Measurements from ENCODE around the gene TSPAN5. TPM values are rescaled to one million over a fixed set of nuclear protein-coding genes. Genes with fewer than 3 reads are reported as not detected.
"Not testable (repeated sequence)": the region's sequence is repeated elsewhere in the genome, so short reads cannot be mapped to it uniquely, and the experiment has no call there.

The TSPAN5 gene
- total and polyA plus RNA-seq, 3 experiments from 2014 or later = 15.9 to 29.7 (median 16.7) TPM

GRCh38 chr4:98482847-98483806 lies 175.3 kb downstream of the TSPAN5 start:
- Mint-ChIP-seq H3K36me3 (peaks cover 3 to 19% (median 6%) of the 10 kb centered on the region in 3 donors), H3K9me3 (no peaks in the 10 kb centered on the region), H3K27me3 (no peaks in the 10 kb centered on the region), H3K4me3 (peak overlapping the region in 2 of 7 donors; percentile 40 to 78), H3K4me1 (peaks cover 34 to 59% (median 57%) of the 10 kb centered on the region in 3 donors), H3K27ac (peak overlapping the region in 6 of 8 donors; percentile 25 to 57 (median 38))
- Histone ChIP-seq H3K4me3 (ENCODE audit: low read length) (no peak overlapping the region), H3K36me3 (ENCODE audit: insufficient read depth, low read length) (peaks cover 4% of the 10 kb centered on the region), H3K9me3 (ENCODE audit: low read length) (no peaks in the 10 kb centered on the region), H3K4me1 (ENCODE audit: insufficient read depth, low read length) (no peaks in the 10 kb centered on the region), H3K27me3 (ENCODE audit: insufficient read depth, low read length, poor library complexity, severe bottlenecking) (no peaks in the 10 kb centered on the region), H3K27ac (ENCODE audit: low read depth, low read length) (no peak overlapping the region)
- no peak for DNase-seq
- CTCF ChIA-PET = interaction anchor here (2.4 kb wide), 1 partner anchor 12 kb away, joined by 10 read pairs; no protein-coding TSS in a partner anchor
- POLR2A ChIA-PET = no interaction called here

GRCh38 chr4:98482503-98482846 lies 175.9 kb downstream of the TSPAN5 start:
- no peak for DNase-seq
- peaks cover 30 to 52% (median 50%) of the 10 kb centered on the region in 3 donors for H3K4me1 Mint-ChIP-seq
- no peaks in the 10 kb centered on the region for H3K9me3 Mint-ChIP-seq
- Histone ChIP-seq H3K27me3 (ENCODE audit: insufficient read depth, low read length, poor library complexity, severe bottlenecking) (no peaks in the 10 kb centered on the region), H3K9me3 (ENCODE audit: low read length) (no peaks in the 10 kb centered on the region), H3K4me1 (ENCODE audit: insufficient read depth, low read length) (no peaks in the 10 kb centered on the region), H3K27ac (ENCODE audit: low read depth, low read length) (no peak overlapping the region), H3K4me3 (ENCODE audit: low read length) (no peak overlapping the region), H3K36me3 (ENCODE audit: insufficient read depth, low read length) (peaks cover 4% of the 10 kb centered on the region)
- H3K27ac Mint-ChIP-seq = peak overlapping the region in 1 of 8 donors; percentile 32
- H3K36me3 Mint-ChIP-seq = peaks cover 3 to 21% (median 7%) of the 10 kb centered on the region in 3 donors
- no peaks in the 10 kb centered on the region for H3K27me3 Mint-ChIP-seq
- CTCF ChIA-PET = interaction anchor here (2.4 kb wide), 1 partner anchor 12 kb away, joined by 10 read pairs; no protein-coding TSS in a partner anchor
- H3K4me3 Mint-ChIP-seq = peak overlapping the region in 2 of 7 donors; percentile 40 to 78
- POLR2A ChIA-PET = interaction anchor here (0.7 kb wide), 1 partner anchor 29 kb away, joined by 3 read pairs; no protein-coding TSS in a partner anchor

GRCh38 chr4:98481167-98481566 lies 177.2 kb downstream of the TSPAN5 start:
- Histone ChIP-seq H3K27me3 (ENCODE audit: insufficient read depth, low read length, poor library complexity, severe bottlenecking) (no peaks in the 10 kb centered on the region), H3K4me3 (ENCODE audit: low read length) (no peak overlapping the region), H3K36me3 (ENCODE audit: insufficient read depth, low read length) (peaks cover 4% of the 10 kb centered on the region), H3K4me1 (ENCODE audit: insufficient read depth, low read length) (no peaks in the 10 kb centered on the region), H3K27ac (ENCODE audit: low read depth, low read length) (no peak overlapping the region), H3K9me3 (ENCODE audit: low read length) (no peaks in the 10 kb centered on the region)
- H3K9me3 Mint-ChIP-seq = no peaks in the 10 kb centered on the region
- peaks cover 3 to 30% (median 11%) of the 10 kb centered on the region in 3 donors for H3K36me3 Mint-ChIP-seq
- POLR2A ChIA-PET = no interaction called here
- CTCF ChIA-PET = interaction anchor here (1.4 kb wide), 1 partner anchor 14 kb away, joined by 5 read pairs; no protein-coding TSS in a partner anchor
- no peaks in the 10 kb centered on the region for H3K27me3 Mint-ChIP-seq
- H3K4me1 Mint-ChIP-seq = peaks cover 27 to 45% (median 41%) of the 10 kb centered on the region in 3 donors
- DNase-seq = no peak
- H3K27ac Mint-ChIP-seq = peak overlapping the region in 1 of 8 donors; percentile 49
- peak overlapping the region in 1 of 7 donors; percentile 13 for H3K4me3 Mint-ChIP-seq

- ChIA-PET POLR2A (no interaction called here), CTCF (interaction anchor here (1.4 kb wide), 1 partner anchor 13 kb away, joined by 5 read pairs; no protein-coding TSS in a partner anchor)
- Mint-ChIP-seq H3K27me3 (no peaks in the 10 kb centered on the region), H3K36me3 (peaks cover 3 to 32% (median 12%) of the 10 kb centered on the region in 3 donors), H3K27ac (no peak overlapping the region), H3K4me3 (no peak overlapping the region), H3K9me3 (no peaks in the 10 kb centered on the region), H3K4me1 (peaks cover 23 to 39% (median 34%) of the 10 kb centered on the region in 3 donors)
- no peak for DNase-seq
- Histone ChIP-seq H3K9me3 (ENCODE audit: low read length) (no peaks in the 10 kb centered on the region), H3K27me3 (ENCODE audit: insufficient read depth, low read length, poor library complexity, severe bottlenecking) (no peaks in the 10 kb centered on the region), H3K36me3 (ENCODE audit: insufficient read depth, low read length) (peaks cover 4% of the 10 kb centered on the region), H3K4me3 (ENCODE audit: low read length) (no peak overlapping the region), H3K4me1 (ENCODE audit: insufficient read depth, low read length) (no peaks in the 10 kb centered on the region), H3K27ac (ENCODE audit: low read depth, low read length) (no peak overlapping the region)
These were observed 177.9 kb downstream of the TSPAN5 start for GRCh38 chr4:98480535-98480934.

GRCh38 chr4:98479590-98479989 lies 178.8 kb downstream of the TSPAN5 start:
- H3K9me3 ChIP-seq (ENCODE audit: low read length); H3K4me3 Mint-ChIP-seq; DNase-seq; H3K4me3 ChIP-seq (ENCODE audit: low read length); H3K27me3 ChIP-seq (ENCODE audit: insufficient read depth, low read length, poor library complexity, severe bottlenecking); H3K27me3 Mint-ChIP-seq; H3K27ac ChIP-seq (ENCODE audit: low read depth, low read length); H3K36me3 ChIP-seq (ENCODE audit: insufficient read depth, low read length); H3K4me1 ChIP-seq (ENCODE audit: insufficient read depth, low read length); POLR2A ChIA-PET; H3K9me3 Mint-ChIP-seq; H3K27ac Mint-ChIP-seq: not testable (repeated sequence)
- Mint-ChIP-seq H3K36me3 (peaks cover 3 to 40% (median 16%) of the 10 kb centered on the region in 3 donors), H3K4me1 (peaks cover 18 to 33% (median 28%) of the 10 kb centered on the region in 3 donors)
- CTCF ChIA-PET = interaction anchor here (1.4 to 3.4 kb wide), 2 partner anchors 12 kb away, joined by 5 to 25 read pairs; no protein-coding TSS in a partner anchor

GRCh38 chr4:98476891-98477290 lies 181.5 kb downstream of the TSPAN5 start:
- H3K4me3 ChIP-seq (ENCODE audit: low read length) = no peak overlapping the region
- ChIA-PET POLR2A (no interaction called here), CTCF (interaction anchor here (0.8 to 3.4 kb wide), 3 partner anchors 9 to 19 kb away, joined by 3 to 25 read pairs (median 3); no protein-coding TSS in a partner anchor)
- Mint-ChIP-seq H3K27me3 (no peaks in the 10 kb centered on the region), H3K27ac (peak overlapping the region in 1 of 8 donors; percentile 26), H3K9me3 (no peaks in the 10 kb centered on the region), H3K4me3 (no peak overlapping the region), H3K4me1 (peaks cover 4 to 18% (median 8%) of the 10 kb centered on the region in 3 donors), H3K36me3 (peaks cover 9 to 53% (median 21%) of the 10 kb centered on the region in 3 donors)
- H3K36me3 ChIP-seq (ENCODE audit: insufficient read depth, low read length) = peaks cover 4% of the 10 kb centered on the region
- no peaks in the 10 kb centered on the region for H3K4me1 ChIP-seq (ENCODE audit: insufficient read depth, low read length)
- no peaks in the 10 kb centered on the region for H3K27me3 ChIP-seq (ENCODE audit: insufficient read depth, low read length, poor library complexity, severe bottlenecking)
- H3K27ac ChIP-seq (ENCODE audit: low read depth, low read length) = no peak overlapping the region
- no peaks in the 10 kb centered on the region for H3K9me3 ChIP-seq (ENCODE audit: low read length)
- no peak for DNase-seq

- H3K4me3 Mint-ChIP-seq = no peak overlapping the region
- no peaks in the 10 kb centered on the region for H3K27me3 ChIP-seq (ENCODE audit: insufficient read depth, low read length, poor library complexity, severe bottlenecking)
These were observed 184.0 kb downstream of the TSPAN5 start for GRCh38 chr4:98474408-98474844.

More at GRCh38 chr4:98474408-98474844, 184.0 kb downstream of the TSPAN5 start:
- Histone ChIP-seq H3K36me3 (ENCODE audit: insufficient read depth, low read length) (peaks cover 4% of the 10 kb centered on the region), H3K9me3 (ENCODE audit: low read length) (no peaks in the 10 kb centered on the region), H3K4me3 (ENCODE audit: low read length) (no peak overlapping the region), H3K4me1 (ENCODE audit: insufficient read depth, low read length) (peaks cover 10% of the 10 kb centered on the region), H3K27ac (ENCODE audit: low read depth, low read length) (no peak overlapping the region)
- ChIA-PET CTCF (no interaction called here), POLR2A (interaction anchor here (0.6 kb wide), 1 partner anchor 152 kb away, joined by 3 read pairs; no protein-coding TSS in a partner anchor)
- no peak for DNase-seq
- no peaks in the 10 kb centered on the region for H3K9me3 Mint-ChIP-seq
- no peaks in the 10 kb centered on the region for H3K27me3 Mint-ChIP-seq
- H3K36me3 Mint-ChIP-seq = peaks cover 9 to 60% (median 24%) of the 10 kb centered on the region in 3 donors
- H3K4me1 Mint-ChIP-seq = peaks cover 24 to 33% (median 27%) of the 10 kb centered on the region in 3 donors
- peak overlapping the region in 2 of 8 donors; percentile 23 to 85 for H3K27ac Mint-ChIP-seq

All from CD8-positive, alpha-beta memory T cell (primary cell).